GM12864 (cell line): Measurements from ENCODE around the gene MINPP1.

Experiments
- DNase-seq: peaks from one replicate; pipeline ENCODE4 v3.0.0-alpha.2; 2011; ENCODE audit warnings: low read depth
- H3K4me3 ChIP-seq: 2 replicates; pipeline ENCODE4 v1.5.1; 2011; ENCODE audit warnings: mild to moderate bottlenecking, low read depth, low read length, control low read depth
- TF ChIP-seq, protein P1 (sequence below): IDR thresholded peaks from 2 replicates; pipeline ENCODE4 v1.5.1; 2011; ENCODE audit warnings: low read depth, mild to moderate bottlenecking, moderate library complexity, low read length, control low read depth, inconsistent platforms; ENCODE audit errors: missing control alignments

Gene MINPP1

DNA sequence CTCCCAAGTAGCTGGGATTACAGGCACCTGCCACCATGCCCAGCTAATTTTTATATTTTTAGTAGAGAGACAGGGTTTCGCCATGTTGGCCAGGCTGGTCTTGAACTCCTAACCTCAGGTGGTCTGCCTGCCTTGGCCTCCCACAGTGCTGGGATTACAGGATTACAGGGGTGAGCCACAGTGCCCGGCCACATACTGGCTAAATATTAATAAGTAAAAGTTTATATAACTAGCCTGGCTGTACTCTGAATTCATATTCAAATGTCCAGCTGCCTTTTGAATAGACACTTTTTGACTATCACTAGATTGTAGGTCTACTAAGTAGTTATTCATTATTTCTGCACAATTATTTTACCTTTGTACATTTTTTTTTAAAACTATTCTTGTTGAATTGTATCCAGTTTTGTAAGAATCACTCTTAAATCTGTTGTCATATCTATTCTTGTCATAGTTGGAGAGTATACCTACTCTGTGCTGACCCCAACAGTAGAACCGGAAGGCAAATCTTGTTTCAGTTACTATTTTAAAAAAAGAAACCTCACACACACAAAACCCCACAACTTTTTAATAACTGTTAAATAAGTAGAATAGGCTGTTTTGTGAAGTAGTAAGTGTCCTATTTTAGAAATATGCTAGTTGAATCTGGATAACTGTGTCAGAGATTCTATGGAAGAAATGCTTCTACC is 29.6 kb downstream of the MINPP1 start:
- peak; percentile 30 for DNase-seq
- TF ChIP-seq, protein P1, sequence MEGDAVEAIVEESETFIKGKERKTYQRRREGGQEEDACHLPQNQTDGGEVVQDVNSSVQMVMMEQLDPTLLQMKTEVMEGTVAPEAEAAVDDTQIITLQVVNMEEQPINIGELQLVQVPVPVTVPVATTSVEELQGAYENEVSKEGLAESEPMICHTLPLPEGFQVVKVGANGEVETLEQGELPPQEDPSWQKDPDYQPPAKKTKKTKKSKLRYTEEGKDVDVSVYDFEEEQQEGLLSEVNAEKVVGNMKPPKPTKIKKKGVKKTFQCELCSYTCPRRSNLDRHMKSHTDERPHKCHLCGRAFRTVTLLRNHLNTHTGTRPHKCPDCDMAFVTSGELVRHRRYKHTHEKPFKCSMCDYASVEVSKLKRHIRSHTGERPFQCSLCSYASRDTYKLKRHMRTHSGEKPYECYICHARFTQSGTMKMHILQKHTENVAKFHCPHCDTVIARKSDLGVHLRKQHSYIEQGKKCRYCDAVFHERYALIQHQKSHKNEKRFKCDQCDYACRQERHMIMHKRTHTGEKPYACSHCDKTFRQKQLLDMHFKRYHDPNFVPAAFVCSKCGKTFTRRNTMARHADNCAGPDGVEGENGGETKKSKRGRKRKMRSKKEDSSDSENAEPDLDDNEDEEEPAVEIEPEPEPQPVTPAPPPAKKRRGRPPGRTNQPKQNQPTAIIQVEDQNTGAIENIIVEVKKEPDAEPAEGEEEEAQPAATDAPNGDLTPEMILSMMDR, result no peak
- no peak overlapping the region; the same call in 1 of the 2 replicates for H3K4me3 ChIP-seq

DNA sequence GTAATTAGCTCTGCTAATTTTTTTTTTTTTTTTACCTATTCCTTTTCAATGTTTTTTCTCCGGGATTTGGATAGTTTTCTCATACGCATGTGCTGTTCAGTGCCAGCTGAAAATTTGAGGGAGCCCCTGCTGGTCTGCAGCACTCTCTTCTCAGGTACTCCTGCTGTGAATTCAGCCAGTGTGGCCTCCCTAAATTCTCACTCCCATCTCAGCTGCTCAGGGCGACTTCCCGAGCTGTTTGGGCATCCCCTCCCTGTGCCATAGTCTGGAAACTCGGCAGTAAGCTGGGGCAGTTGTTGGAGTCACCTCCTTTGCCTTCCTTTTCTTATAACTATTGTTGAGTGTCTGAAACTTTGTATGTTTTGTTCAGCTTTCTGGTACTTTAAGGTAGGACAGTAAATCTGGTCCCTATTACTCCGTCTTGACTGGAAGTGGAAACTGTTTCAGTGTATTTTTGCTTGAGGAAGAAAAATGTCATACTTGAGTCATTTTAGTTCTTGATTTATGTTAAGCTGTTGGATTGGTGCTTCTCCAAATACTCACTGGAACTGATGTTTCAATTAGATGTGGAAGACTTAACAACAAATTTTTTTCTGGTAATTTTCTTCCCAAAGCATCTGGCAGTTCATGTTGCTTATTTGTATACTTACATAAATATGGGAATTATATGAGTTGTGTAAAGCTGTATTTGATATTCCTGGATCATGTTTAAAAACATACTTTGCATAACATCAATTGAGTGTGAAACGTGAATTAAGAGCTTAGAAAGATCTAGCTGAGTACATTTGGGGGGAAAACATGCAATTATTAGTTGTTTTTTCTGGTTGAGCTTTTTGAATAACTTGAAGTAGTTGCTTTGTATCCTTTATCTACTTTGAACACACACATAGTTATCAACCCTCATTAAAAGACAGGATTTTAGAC is 33.7 kb downstream of the MINPP1 start:
- TF ChIP-seq, protein P1, result no peak
- DNase-seq, result no peak
- no peak overlapping the region for H3K4me3 ChIP-seq

DNA sequence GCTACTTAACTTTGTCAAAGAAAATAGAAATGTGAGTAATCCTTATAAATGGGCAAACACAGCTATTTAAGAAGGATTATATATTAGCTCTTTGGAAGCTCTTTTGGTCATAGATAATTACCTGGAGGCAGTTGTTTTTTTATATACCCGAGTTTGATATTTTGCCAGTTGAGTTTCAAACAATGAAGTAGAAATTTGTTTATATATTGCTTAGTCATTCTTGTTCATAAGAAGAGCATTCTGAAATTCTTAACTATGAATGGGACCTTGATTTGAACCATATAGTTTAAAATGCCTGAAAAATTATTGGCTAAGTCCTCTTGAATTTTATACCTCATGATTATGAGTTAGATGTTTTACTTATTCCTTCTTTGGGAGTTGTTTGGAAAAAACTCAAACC is 36.4 kb downstream of the MINPP1 start:
- DNase-seq, result no peak
- TF ChIP-seq, protein P1, result no peak
- no peak overlapping the region for H3K4me3 ChIP-seq

DNA sequence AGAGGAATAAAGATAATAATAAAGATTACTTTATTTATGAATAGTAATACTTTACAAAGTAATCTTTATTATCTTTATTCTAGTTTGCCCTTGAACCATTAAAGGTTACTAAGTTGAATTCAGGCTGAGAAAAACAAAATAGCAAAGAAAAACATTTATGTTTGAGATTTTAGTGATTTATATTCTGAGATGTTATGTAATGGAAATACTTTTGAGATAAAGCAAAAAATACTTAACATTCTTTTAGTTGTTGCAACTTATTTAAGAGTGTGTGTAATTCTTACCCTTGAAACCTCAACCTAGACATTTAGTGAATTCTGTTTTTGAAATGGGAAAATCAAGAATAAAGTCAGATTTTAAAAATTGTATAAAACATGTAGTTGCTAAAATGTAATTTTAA is 40.0 kb downstream of the MINPP1 start:
- TF ChIP-seq, protein P1, result no peak
- no peak overlapping the region for H3K4me3 ChIP-seq
- DNase-seq, result no peak

DNA sequence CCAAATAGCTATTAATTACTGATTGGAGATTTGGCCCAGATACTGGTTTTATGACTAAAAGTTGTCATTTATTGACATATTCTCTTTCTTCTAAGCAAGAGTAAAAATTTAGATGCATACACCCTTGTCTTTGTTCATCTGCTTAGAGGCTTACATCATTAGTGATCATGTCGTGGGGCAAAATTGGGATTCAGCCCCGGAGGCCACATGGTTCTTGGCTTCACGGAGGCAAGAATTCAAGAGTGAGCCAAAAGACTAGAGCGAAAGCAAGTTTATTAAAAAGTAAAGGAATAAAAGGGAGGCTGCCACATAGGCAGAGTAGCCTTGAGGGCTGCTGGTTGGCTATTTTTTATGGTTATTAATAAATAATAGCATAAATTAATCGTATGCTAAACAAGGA is 41.1 kb downstream of the MINPP1 start:
- TF ChIP-seq, protein P1, result no peak
- no peak for DNase-seq

DNA sequence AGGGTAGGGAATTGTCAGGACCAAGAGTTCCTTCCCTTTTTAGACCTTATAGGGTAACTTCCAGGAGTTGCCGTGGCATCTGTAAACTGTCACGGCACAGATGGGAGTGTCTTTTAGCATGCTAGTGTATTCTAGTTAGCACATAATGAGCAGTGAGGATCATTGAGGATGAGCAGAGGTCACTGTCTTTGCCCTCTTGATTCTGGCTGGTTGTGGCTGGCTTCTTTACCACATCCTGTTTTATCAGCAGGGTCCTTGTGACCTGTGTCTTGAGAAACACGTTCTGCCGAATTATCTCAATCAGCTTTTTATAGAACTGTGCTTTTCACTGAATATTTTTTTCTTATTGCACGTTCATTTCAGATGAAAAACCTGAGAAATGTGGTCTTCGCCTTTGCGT is 41.5 kb downstream of the MINPP1 start:
- TF ChIP-seq, protein P1, result no peak
- DNase-seq, result no peak
- no peak overlapping the region for H3K4me3 ChIP-seq

More for the DNA sequence above, 41.1 kb downstream of the MINPP1 start:
- H3K4me3 ChIP-seq, result no peak overlapping the region
